HG03066 (cell line): ENCODE results near the gene TSEN2.
"Not testable (repeated sequence)": the region's sequence is repeated elsewhere in the genome, so short reads cannot be mapped to it uniquely, and the experiment has no call there.

Experiments used
- ATAC-seq: cut with Tn5 transposase; IDR thresholded peaks from one replicate; pipeline ENCODE4 v1.9.1; 2021; ENCODE audit warnings: low read depth; ENCODE audit not compliant: unreplicated experiment

Gene TSEN2

GRCh38 chr3:12499474-12499873, 15.2 kb downstream of the TSEN2 start:
- no peak for ATAC-seq

- ATAC-seq = no peak
Observed at GRCh38 chr3:12501360-12502020, 17.2 kb downstream of the TSEN2 start.

- no peak for ATAC-seq
Observed at GRCh38 chr3:12503126-12503957, 19.1 kb downstream of the TSEN2 start.

GRCh38 chr3:12506201-12506709, 22.0 kb downstream of the TSEN2 start:
- ATAC-seq = no peak

GRCh38 chr3:12507591-12508281, 23.5 kb downstream of the TSEN2 start:
- no peak for ATAC-seq

GRCh38 chr3:12508291-12508700, 24.0 kb downstream of the TSEN2 start:
- no peak for ATAC-seq

GRCh38 chr3:12509466-12509865, 25.2 kb downstream of the TSEN2 start:
- ATAC-seq = no peak

GRCh38 chr3:12512534-12513118, 28.3 kb downstream of the TSEN2 start:
- no peak for ATAC-seq

- no peak for ATAC-seq
Observed at GRCh38 chr3:12513694-12514446, 29.6 kb downstream of the TSEN2 start.

- no peak for ATAC-seq
Observed at GRCh38 chr3:12515631-12516030, 31.4 kb downstream of the TSEN2 start.

- no peak for ATAC-seq
Observed at GRCh38 chr3:12516873-12517272, 32.6 kb downstream of the TSEN2 start.

GRCh38 chr3:12518261-12519028, 34.2 kb downstream of the TSEN2 start:
- ATAC-seq = no peak

- ATAC-seq = no peak
Observed at GRCh38 chr3:12521010-12521409, 36.7 kb downstream of the TSEN2 start.

GRCh38 chr3:12522721-12523120, 38.4 kb downstream of the TSEN2 start:
- no peak for ATAC-seq

- ATAC-seq = no peak
Observed at GRCh38 chr3:12527757-12528143, 43.5 kb downstream of the TSEN2 start.

GRCh38 chr3:12532182-12532581, 47.9 kb downstream of the TSEN2 start:
- no peak for ATAC-seq

- no peak for ATAC-seq
Observed at GRCh38 chr3:12536423-12536822, 52.1 kb downstream of the TSEN2 start.

GRCh38 chr3:12541625-12542024, 57.3 kb downstream of the TSEN2 start:
- no peak for ATAC-seq

- not testable (repeated sequence) for ATAC-seq
Observed at GRCh38 chr3:12543497-12543896, 59.2 kb downstream of the TSEN2 start.
